RWPE1 (cell line): ENCODE data around the gene RPUSD4.

Experiments
- CTCF ChIA-PET: fragments of 350-600 bp; sonication (Branson Sonifier 250); formaldehyde crosslinking; extraction: SDS; loops from one replicate; lab custom pipeline; 2021; lab: Yijun Ruan, JAX
- POLR2A ChIA-PET: fragments of 400-600 bp; formaldehyde crosslinking; extraction: SDS; loops from one replicate; lab custom pipeline; 2020; ENCODE audit warnings: antibody characterized with exemption; ENCODE audit not compliant: low non-redundant PET; lab: Yijun Ruan, JAX
- DNase-seq: peaks from one replicate; pipeline ENCODE4 v3.0.0; 2012; ENCODE audit warnings: low spot score
- H3K27ac ChIP-seq: fragments of 450-650 bp; 2 replicates; pipeline ENCODE4 v1.5.1; 2017
- TF ChIP-seq, protein P1 (sequence below): fragments of 450-650 bp; conservative IDR thresholded peaks from 2 replicates; pipeline ENCODE4 v1.5.1; 2017; ENCODE audit warnings: low read depth, mild to moderate bottlenecking

The RPUSD4 gene

DNA sequence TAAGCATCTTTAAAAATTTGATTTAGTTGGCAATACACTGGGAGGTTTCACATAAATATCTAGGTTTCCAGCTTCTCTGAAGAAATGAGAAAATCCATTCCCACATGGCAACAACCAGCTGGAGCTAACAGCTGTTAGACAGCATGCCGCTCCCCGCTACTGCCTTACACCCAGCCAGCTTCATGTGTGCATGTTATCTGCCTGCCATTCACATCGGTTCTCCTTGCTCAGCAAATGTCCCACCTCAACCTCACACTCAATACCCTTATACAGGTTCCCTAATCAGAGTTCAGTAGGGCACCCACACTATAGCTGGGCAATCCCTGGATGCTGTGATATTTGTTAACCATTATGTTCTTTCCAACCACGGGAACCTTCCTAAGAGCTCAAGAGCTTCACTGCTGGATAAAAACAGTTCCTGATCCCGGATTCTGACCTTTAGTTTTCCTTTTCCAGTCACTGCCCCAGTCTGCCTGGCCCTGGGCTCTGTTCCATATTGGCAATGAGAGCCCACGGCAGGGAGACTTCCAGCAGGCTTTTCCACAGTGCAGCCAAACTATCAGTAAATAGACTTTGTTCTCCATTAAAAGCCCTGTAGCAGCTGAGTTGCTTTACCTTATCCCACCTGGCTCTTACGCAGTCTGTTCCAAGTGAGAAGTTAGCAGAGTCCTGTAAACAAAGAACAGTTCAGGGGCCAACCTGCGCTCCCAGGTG is 8.6 kb downstream of the RPUSD4 start:
- ChIA-PET CTCF (interaction anchor here (0.5 kb wide), 1 partner anchor 14 kb away, joined by 3 read pairs; no protein-coding TSS in a partner anchor), POLR2A (no interaction called here)
- TF ChIP-seq, protein P1, sequence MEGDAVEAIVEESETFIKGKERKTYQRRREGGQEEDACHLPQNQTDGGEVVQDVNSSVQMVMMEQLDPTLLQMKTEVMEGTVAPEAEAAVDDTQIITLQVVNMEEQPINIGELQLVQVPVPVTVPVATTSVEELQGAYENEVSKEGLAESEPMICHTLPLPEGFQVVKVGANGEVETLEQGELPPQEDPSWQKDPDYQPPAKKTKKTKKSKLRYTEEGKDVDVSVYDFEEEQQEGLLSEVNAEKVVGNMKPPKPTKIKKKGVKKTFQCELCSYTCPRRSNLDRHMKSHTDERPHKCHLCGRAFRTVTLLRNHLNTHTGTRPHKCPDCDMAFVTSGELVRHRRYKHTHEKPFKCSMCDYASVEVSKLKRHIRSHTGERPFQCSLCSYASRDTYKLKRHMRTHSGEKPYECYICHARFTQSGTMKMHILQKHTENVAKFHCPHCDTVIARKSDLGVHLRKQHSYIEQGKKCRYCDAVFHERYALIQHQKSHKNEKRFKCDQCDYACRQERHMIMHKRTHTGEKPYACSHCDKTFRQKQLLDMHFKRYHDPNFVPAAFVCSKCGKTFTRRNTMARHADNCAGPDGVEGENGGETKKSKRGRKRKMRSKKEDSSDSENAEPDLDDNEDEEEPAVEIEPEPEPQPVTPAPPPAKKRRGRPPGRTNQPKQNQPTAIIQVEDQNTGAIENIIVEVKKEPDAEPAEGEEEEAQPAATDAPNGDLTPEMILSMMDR, result no peak
- DNase-seq, result no peak
- H3K27ac ChIP-seq, result no peak overlapping the region

DNA sequence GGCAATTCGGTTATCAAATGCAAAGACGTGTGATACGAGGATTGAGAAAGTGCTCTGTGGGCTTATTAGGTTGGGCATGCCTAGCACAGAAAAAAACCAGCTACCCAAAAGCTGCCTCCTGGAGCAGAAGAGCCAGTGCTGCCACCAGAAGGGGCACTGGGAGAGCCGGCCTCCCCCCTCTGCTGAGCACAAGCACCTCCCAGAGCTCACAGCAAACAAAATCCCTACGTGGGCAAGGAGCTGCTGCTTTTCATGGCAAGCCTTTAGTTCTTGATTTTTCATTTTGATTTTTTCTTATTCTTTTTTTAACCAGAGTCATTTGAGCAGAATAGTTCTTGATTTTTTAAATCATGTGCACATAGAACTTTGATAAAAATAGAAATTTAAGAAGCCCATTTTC is 12.8 kb downstream of the RPUSD4 start:
- CTCF ChIA-PET, result interaction anchor here (0.6 kb wide), 1 partner anchor 36 kb away, joined by 3 read pairs; no protein-coding TSS in a partner anchor

GRCh38 chr11:126197277-126197939 is 14.0 kb downstream of the RPUSD4 start:
- DNase-seq, result no peak
- TF ChIP-seq, protein P1, result no peak
- ChIA-PET CTCF (no interaction called here), POLR2A (no interaction called here)
- H3K27ac ChIP-seq, result no peak overlapping the region

More for the DNA sequence above, 12.8 kb downstream of the RPUSD4 start:
- no peak for DNase-seq
- POLR2A ChIA-PET, result no interaction called here
- no peak overlapping the region for H3K27ac ChIP-seq
- TF ChIP-seq, protein P1, result no peak

GRCh38 chr11:126195119-126195518 is 16.3 kb downstream of the RPUSD4 start:
- no peak for DNase-seq
- TF ChIP-seq, protein P1, result no peak
- H3K27ac ChIP-seq, result no peak overlapping the region
- ChIA-PET POLR2A (no interaction called here), CTCF (no interaction called here)

GRCh38 chr11:126194121-126194543 is 17.3 kb downstream of the RPUSD4 start:
- H3K27ac ChIP-seq, result no peak overlapping the region
- TF ChIP-seq, protein P1, result peak; percentile 71
- CTCF ChIA-PET, result interaction anchor here (0.5 to 1.4 kb wide), 14 partner anchors 55 to 296 kb away, joined by 3 to 12 read pairs (median 3); no protein-coding TSS in a partner anchor
- DNase-seq, result peak; percentile 66
- POLR2A ChIA-PET, result no interaction called here

GRCh38 chr11:126193038-126193478 is 18.4 kb downstream of the RPUSD4 start:
- ChIA-PET POLR2A (no interaction called here), CTCF (interaction anchor here (0.5 to 1.4 kb wide), 4 partner anchors 28 to 270 kb away, joined by 3 to 10 read pairs (median 4); no protein-coding TSS in a partner anchor)
- no peak overlapping the region for H3K27ac ChIP-seq
- TF ChIP-seq, protein P1, result no peak
- no peak for DNase-seq
